Mesodermal cell (in vitro differentiated cells): ENCODE data around the gene KLHL40.

Experiments
- H3K27ac ChIP-seq: 2 replicates; pipeline ENCODE4 v1.7.0; 2013; ENCODE audit warnings: mild to moderate bottlenecking, low read depth, low read length, moderate library complexity; ENCODE audit not compliant: severe bottlenecking
- H3K36me3 ChIP-seq: 2 replicates; pipeline ENCODE4 v1.7.1; 2013; ENCODE audit warnings: mild to moderate bottlenecking, low read length, moderate library complexity; ENCODE audit not compliant: control insufficient read depth, insufficient read depth
- H3K4me1 ChIP-seq: one replicate; pipeline ENCODE4 v1.7.1; 2013; ENCODE audit warnings: mild to moderate bottlenecking, low read length; ENCODE audit not compliant: insufficient read depth, control insufficient read depth, poor library complexity, severe bottlenecking
- H3K4me3 ChIP-seq: 2 replicates; pipeline ENCODE4 v1.7.0; 2013; ENCODE audit warnings: low read length, control low read depth, mild to moderate bottlenecking; ENCODE audit not compliant: insufficient read depth, poor library complexity, severe bottlenecking; ENCODE audit errors: extremely low read depth
- H3K9me3 ChIP-seq: 2 replicates; pipeline ENCODE4 v1.7.1; 2013; ENCODE audit warnings: mild to moderate bottlenecking, low read length, moderate library complexity; ENCODE audit not compliant: control insufficient read depth
- WGBS, 2 experiments: methylation state at CpG; one replicate each; pipeline ENCODE4 v1.1.5; 2013; ENCODE audit warnings: missing lambda C conversion rate in 2 of 2; ENCODE audit not compliant: insufficient coverage in 2 of 2; 5-methylcytosine and 5-hydroxymethylcytosine counted together

Gene KLHL40

DNA sequence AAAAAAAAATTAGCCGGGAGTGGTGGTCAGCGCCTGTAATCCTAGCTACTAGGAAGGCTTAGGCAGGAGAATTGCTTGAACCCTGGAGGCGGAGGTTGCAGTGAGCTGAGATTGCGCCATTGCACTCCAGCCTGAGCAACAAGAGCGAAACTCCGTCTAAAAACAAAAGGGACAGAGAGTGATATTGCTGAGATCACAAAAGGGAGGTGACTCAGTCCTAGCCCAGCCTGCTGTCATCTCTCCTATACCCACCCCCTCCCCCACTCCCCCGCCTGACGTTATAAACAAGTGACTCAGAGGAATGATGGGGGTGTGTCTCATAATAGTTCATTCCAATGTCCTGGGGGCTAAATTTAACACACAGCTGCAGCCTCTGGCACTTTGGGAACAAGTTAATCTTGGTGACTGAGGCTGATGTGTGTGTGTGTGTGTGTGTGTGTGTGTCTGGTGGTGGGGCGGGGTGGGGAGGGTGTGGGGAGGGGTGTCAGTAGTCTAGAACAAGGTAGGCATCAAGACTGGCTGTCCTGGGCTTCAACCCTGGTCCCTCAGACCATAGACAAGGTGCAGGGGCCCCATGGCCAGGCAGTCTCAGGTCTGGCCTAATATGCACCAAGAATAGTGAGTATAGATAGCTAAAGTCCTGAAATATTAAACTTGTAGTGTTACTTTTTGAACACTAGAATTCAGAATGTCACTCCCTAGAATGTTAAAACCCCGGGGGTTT is 1.3 kb upstream of the KLHL40 start:
- Histone ChIP-seq H3K4me1 (peaks cover 13% of the 10 kb centered on the region), H3K4me3 (no peak overlapping the region), H3K36me3 (no peaks in the 10 kb centered on the region), H3K9me3 (no peaks in the 10 kb centered on the region), H3K27ac (peak overlapping the region; percentile 29)
- WGBS, 2 experiments = 95 to 100% methylated on average over 1 to 3 of the region's 10 CpGs

DNA sequence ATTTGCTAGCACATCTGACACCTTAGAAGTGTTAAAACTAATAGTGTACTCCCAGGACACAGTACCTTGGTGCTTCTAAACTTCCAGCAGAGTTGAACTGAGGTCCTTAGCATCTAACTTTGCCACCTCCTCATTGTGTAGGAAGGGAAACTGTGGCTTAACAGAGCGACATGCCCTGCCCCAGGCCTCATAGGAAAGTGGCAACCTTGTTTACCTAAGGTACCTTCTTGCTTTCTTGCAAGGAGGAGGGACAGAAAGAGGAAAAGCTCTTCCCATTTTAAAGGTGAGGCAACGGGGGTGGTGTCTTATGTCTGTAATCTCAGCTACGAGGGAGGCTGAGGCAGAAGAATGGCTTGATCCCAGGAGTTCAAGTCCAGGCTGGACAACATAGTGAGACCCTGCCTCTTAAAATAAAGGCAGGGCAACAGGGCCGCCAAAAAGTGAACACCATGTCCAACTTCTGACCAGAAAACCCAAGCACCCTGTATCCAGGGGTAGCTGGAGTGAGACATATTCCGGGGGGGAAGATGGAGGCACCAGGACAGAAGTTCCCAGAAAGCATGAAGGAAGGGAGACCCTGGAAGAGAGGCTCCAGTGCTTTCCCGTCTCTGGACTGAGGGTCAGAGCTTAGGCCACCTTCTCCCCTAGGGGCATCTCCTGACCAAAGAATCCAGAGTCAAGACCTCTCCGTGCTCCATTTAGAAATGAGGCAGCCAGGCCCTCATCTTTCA is 540 bp upstream of the KLHL40 start:
- WGBS, 2 experiments = 89 to 91% methylated on average over 6 of the region's 7 CpGs

DNA sequence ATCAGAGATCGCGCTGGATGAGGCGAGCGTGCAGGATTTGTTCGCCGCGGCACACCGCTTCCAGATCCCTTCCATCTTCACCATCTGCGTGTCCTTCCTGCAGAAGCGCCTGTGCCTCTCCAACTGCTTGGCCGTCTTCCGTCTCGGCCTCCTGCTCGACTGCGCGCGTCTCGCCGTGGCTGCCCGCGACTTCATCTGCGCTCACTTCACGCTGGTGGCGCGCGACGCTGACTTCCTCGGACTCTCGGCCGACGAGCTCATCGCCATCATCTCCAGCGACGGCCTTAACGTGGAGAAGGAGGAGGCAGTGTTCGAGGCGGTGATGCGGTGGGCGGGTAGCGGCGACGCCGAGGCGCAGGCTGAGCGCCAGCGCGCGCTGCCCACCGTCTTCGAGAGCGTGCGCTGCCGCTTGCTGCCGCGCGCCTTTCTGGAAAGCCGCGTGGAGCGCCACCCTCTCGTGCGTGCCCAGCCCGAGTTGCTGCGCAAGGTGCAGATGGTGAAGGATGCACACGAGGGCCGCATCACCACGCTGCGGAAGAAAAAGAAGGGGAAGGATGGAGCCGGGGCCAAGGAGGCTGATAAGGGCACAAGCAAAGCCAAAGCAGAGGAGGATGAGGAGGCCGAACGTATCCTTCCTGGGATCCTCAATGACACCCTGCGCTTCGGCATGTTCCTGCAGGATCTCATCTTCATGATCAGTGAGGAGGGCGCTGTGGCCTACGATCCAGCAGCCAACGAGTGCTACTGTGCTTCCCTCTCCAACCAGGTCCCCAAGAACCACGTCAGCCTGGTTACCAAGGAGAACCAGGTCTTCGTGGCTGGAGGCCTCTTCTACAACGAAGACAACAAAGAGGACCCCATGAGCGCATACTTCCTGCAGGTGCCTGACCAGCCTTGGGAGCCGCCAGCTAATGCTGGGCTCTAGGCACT is 819 bp downstream of the KLHL40 start:
- 82 to 90% methylated on average over 78 to 79 of the region's 80 CpGs for WGBS, 2 experiments
- Histone ChIP-seq H3K4me1 (peaks cover 13% of the 10 kb centered on the region), H3K36me3 (no peaks in the 10 kb centered on the region), H3K9me3 (no peaks in the 10 kb centered on the region), H3K27ac (no peak overlapping the region), H3K4me3 (no peak overlapping the region)

More for the DNA sequence above, 540 bp upstream of the KLHL40 start:
- peak overlapping the region; percentile 29 for H3K27ac ChIP-seq
- H3K4me1 ChIP-seq = peaks cover 13% of the 10 kb centered on the region
- no peaks in the 10 kb centered on the region for H3K36me3 ChIP-seq
- no peaks in the 10 kb centered on the region for H3K9me3 ChIP-seq
- no peak overlapping the region for H3K4me3 ChIP-seq

DNA sequence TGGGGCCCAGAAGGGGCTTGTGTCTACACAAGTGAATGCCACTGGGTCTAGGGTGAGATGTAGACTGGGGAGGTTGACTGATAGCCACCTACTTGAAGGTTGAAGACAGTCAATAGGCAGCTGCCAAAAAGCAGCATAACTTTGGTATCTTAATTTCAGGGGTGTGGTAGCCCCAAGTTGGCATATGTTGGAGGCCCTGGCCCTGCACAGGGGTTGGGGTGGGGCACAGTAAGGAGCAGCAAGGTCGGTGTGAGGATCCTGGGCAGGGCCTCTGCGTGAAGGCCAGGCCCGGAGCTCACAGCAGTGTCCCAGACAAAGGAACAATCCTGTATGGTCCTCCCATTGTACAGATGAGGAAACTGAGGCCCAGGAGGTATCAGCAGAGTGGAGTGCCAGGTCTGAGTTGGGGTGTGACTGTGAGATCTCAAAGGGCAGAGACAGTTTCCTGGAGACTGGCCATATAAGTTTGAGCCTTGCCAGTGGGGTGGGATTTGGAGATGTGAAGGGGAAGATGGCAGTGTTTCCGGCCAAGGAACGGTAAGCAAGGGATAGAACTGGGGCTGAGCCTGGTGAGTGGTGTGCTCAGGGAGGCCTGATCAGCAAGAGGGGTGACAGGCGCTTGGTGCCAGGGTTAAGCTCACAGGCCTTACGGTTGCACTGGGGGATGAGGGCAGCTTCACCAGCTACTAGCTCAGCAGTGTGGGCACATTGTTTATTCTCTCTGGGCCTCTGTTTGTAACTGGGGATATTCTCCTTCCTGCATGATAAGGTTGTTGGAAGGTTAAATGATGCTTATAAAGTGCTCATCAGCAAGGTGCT is 1.7 kb downstream of the KLHL40 start:
- WGBS, 2 experiments = 91 to 92% methylated on average over 7 of the region's 7 CpGs
- no peak overlapping the region for H3K27ac ChIP-seq
- H3K36me3 ChIP-seq = no peaks in the 10 kb centered on the region
- H3K9me3 ChIP-seq = no peaks in the 10 kb centered on the region
- no peak overlapping the region for H3K4me3 ChIP-seq
- peaks cover 13% of the 10 kb centered on the region for H3K4me1 ChIP-seq

DNA sequence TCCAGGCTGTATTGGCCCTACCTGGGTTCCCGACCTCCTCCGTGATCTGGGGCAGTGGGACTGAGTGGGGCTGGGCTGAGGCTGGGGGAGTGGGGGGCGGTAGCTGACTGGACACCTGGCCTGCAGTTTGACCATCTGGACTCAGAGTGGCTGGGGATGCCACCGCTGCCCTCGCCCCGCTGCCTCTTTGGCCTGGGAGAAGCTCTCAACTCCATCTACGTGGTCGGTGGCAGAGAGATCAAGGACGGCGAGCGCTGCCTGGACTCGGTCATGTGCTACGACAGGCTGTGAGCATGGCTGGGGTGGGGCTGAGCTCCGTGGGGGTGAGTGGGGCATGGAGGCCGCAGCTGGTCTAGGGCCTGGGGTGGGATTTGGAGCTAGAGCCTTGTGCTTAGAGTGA is 2.7 kb downstream of the KLHL40 start:
- no peak overlapping the region for H3K4me3 ChIP-seq
- no peaks in the 10 kb centered on the region for H3K36me3 ChIP-seq
- 91 to 94% methylated on average over 7 to 15 of the region's 15 CpGs for WGBS, 2 experiments
- peaks cover 13% of the 10 kb centered on the region for H3K4me1 ChIP-seq
- H3K27ac ChIP-seq = no peak overlapping the region
- H3K9me3 ChIP-seq = no peaks in the 10 kb centered on the region

DNA sequence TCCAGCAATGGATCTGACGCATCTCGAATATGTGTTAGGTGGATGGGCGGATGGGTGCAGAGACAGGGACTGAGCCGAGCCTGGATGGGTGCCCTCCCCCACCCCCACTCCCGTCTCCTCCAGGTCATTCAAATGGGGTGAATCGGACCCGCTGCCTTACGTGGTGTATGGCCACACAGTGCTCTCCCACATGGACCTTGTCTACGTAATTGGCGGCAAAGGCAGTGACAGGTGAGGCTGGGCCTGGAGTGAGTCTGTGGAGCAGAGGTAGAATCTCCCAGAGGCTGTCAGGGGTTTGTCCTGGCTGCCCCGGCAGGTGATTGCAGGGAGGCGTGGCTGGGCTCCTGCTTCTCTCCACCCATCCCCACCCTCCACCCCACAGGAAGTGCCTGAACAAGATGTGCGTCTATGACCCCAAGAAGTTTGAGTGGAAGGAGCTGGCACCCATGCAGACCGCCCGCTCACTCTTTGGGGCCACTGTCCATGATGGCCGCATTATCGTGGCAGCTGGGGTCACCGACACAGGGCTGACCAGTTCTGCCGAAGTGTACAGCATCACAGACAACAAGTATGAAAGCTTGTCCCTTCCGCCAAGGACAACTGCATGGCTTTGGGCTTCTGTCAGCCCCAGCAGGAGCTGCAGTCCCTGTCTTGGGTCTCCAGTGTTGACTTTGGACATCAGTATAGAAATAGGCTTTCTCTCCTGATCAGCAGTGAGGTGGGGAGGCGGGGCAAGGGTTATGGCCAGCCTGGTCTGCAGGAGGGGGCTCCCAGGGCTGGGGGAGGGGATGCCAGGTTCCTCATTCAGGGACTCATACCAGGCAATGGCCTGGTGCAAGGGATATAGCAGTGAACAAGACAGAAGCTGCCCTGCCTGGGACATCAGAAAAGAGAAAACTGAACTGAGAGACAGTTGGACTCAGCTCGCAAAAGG is 3.4 kb downstream of the KLHL40 start:
- Histone ChIP-seq H3K4me1 (peaks cover 7% of the 10 kb centered on the region), H3K36me3 (no peaks in the 10 kb centered on the region), H3K4me3 (no peak overlapping the region), H3K27ac (no peak overlapping the region), H3K9me3 (no peaks in the 10 kb centered on the region)
- 95% methylated on average over 16 to 20 of the region's 22 CpGs for WGBS, 2 experiments

DNA sequence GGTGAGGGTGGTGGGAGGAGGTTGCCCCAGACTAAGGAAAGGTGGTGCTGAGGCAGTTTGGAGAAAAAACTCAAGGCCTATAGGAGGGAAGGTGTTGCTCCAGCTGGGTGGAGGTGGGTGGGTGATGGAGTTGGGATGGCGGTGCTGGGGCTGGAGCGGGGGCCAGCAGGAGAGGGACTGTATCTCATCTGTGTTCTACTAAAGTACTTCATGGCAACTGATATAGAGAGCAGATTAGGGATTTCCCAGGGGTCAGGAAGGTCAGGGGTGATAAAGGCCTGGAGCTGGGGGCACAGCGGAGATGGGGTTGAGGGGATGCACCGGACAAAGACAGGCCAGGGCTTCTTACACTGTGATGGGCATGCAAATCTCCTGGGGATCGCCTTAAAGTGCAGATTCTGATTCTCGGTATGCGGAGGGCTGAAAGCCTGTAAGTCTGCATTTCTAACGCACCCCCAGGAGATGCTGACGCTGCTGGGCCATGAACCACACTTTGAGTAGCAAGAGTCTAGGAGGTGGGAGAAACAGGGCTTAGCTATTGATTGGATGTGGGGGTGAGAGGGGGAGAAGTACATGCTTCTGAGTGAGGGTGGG is 4.2 kb downstream of the KLHL40 start:
- Histone ChIP-seq H3K9me3 (no peaks in the 10 kb centered on the region), H3K27ac (no peak overlapping the region), H3K36me3 (no peaks in the 10 kb centered on the region), H3K4me3 (no peak overlapping the region), H3K4me1 (peaks cover 2% of the 10 kb centered on the region)
- 65 to 75% methylated on average over 9 of the region's 9 CpGs for WGBS, 2 experiments

DNA sequence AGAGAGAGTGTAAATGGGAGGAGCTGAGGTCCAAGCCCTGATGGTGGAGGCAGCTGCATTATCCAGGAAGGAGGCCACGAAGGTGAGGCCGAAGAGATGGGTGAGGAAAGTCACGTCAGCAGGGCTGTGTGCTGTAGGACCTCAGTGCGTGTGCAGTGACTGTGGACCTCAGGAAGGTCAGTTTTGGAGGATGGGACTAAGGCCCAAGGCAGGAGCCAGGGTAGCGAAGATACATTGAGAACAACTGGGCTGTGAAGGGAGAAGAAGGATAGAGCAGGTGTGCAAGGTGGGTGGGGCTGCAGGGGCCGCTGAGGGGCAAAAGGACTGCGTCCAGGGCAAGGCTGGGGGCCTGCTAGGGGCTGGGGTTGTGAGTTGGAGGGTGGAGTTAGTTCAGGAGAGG is 4.9 kb downstream of the KLHL40 start:
- Histone ChIP-seq H3K27ac (no peak overlapping the region), H3K4me1 (no peaks in the 10 kb centered on the region), H3K9me3 (no peaks in the 10 kb centered on the region), H3K4me3 (no peak overlapping the region), H3K36me3 (no peaks in the 10 kb centered on the region)
- WGBS, 2 experiments = 91 to 92% methylated on average over 6 to 7 of the region's 7 CpGs
